ENCODE results near the gene GMNN.

Gene GMNN

DNA sequence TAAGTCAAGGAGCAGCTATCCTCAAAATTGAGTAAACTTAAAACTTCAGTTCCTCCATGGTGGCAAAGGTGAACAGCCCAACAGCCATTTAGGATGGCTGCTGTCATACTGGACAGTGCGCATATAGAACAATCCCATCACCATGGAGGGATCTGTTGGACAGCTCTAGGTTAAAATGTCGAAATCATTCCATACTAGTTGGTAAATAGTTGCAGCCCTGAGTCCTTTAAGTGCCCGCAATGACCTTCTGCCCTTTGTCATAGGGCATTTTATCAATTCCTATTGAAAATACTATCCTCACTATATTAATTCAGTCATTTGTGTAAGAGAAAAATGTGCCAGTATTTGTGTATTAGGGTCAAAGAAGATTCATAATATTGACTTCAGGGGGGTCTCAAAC is 32.8 kb downstream of the GMNN start:
- no peak for DNase-seq (ENCODE audit: low read depth in 2 of 2)

DNA sequence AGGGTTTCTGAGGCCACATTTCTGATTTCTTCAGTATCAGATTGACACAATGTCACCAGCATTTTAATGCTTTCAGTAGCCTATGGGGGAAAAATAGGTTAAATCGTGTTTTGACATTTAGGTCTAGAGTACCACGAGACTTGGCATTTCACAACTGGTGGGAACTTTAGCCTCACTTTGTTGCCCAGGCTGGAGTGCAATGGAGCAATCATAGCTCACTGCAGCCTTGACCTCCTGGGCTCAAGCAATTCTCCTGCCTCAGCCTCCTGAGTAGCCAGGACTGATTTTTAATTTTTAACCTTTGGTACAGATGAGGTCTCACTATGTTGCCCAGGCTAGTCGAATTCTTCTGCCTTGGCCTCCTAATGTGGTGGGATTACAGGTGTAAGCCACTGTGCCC is 35.0 kb downstream of the GMNN start:
- DNase-seq (ENCODE audit: low read depth in 2 of 2): no peak

GRCh38 chr6:24818346-24818745 is 43.6 kb downstream of the GMNN start:
- no peak for DNase-seq (ENCODE audit: low read depth in 2 of 2)

DNA sequence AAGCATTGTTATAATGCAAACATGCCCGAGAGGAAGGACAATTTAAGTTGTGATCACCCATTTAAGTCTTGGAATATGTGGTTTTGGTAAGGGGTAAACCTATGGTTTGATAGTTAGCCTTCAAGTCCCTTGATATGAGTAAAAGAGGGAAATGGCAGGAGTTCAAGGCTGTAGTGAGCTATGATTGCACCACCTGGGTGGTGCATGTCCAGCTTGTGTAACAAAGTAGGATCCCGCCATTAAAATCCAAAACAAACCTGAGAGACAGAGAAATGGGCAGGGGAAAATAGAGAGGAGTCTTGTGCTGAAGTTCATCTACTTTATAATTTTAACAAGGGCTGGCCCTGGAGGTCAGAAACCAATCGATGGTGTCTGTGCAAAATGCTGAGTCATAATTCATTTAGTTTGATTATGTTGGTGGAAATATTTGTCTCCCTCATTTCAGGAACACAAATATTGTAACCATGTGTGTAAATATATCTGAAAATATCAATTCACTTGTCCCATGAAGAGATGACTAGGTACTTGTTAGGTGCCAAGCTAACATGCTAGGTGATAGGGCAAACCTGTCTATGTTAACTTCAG is 47.2 kb downstream of the GMNN start:
- no peak for DNase-seq (ENCODE audit: low read depth in 2 of 2)

DNA sequence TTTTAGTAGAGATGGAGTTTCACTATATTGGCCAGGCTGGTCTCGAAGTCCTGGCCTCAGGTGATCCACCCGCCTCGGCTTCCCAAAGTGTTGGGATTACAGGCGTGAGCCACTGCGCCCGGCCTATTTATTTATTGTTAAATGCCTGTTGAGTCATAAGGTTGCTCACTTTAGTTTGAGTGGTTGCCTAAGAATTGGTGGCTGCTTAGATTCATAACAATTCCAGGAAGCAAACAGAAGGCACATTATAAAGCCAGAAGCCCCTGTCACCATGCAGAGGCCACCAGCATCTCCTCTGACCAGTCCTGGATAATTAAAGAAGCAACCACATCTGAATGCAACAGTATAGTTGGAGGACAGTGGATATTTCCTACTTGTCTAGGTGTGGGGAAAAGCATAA is 48.0 kb downstream of the GMNN start:
- no peak for DNase-seq (ENCODE audit: low read depth in 2 of 2)

GRCh38 chr6:24823185-24823584 is 48.4 kb downstream of the GMNN start:
- DNase-seq (ENCODE audit: low read depth in 2 of 2): no peak

GRCh38 chr6:24824142-24824938 is 49.6 kb downstream of the GMNN start:
- DNase-seq (ENCODE audit: low read depth in 2 of 2): no peak

DNA sequence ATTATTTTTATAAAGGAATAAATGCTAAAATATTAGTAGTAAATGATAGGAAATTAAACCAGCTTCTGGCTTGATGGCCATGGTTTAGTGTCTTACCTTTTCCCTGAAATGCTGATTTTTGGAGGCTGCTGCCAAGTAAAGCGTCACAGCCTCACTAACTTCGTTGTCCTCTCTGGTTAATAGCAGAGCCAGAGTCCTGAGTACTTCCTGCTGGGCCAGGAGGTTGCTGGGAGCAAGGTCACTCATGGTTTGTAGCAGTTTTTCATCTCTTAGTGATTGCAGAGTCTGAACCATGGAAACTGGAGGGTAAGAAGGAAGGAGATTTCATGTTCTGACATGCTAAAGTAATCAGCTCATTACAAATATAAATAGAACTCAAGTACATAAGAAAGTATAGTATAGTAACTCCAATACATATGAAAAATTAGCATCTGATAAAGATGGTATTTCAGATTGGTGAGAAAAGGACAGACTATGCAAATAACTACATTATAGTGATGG is 50.4 kb downstream of the GMNN start:
- no peak for DNase-seq (ENCODE audit: low read depth in 2 of 2)

DNA sequence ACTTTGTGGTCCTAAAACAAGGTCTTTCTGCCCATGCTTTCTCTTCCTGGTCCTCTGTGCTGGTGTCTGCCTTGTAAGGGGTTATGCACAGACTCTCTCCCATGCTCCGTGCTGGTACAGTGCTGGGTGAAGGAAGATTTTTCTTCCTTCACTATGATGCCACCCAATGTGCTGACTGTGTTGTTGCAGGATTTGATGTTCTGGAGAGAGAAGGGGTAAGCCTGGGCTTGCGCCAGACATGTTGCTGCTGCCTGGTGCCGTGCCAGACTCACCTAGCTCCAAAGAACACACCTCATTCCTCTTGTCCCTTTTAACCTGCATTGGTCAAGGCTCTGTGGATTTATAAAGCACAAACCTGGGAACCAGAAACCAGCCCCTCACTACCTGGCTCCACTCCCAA is 52.4 kb downstream of the GMNN start:
- no peak for DNase-seq (ENCODE audit: low read depth in 2 of 2)

- DNase-seq (ENCODE audit: low read depth in 2 of 2): no peak
Measured at GRCh38 chr6:24827970-24828369, 53.2 kb downstream of the GMNN start.

GRCh38 chr6:24829657-24830056 is 54.9 kb downstream of the GMNN start:
- DNase-seq (ENCODE audit: low read depth in 2 of 2): no peak

GRCh38 chr6:24831771-24832716 is 57.3 kb downstream of the GMNN start:
- no peak for DNase-seq (ENCODE audit: low read depth in 2 of 2)

DNA sequence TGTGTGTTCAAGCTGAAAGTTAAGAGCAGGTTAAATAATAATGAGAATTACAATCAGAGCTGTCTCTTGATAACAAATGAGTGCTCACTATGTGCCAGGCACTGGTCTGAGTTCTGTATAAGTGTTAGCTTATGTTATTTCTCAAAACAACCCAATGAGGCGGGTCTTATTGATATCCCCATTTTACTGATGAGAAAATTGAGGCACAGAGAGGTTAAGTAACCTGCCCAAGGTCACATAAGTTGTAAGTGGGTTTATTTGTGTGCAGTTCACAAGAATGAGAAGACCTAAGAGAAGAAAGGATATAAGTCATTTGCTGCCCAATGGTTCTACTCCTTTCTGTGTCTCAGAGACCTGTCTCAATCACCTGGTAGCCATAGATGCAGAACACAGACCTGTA is 58.1 kb downstream of the GMNN start:
- DNase-seq (ENCODE audit: low read depth in 2 of 2): no peak

DNA sequence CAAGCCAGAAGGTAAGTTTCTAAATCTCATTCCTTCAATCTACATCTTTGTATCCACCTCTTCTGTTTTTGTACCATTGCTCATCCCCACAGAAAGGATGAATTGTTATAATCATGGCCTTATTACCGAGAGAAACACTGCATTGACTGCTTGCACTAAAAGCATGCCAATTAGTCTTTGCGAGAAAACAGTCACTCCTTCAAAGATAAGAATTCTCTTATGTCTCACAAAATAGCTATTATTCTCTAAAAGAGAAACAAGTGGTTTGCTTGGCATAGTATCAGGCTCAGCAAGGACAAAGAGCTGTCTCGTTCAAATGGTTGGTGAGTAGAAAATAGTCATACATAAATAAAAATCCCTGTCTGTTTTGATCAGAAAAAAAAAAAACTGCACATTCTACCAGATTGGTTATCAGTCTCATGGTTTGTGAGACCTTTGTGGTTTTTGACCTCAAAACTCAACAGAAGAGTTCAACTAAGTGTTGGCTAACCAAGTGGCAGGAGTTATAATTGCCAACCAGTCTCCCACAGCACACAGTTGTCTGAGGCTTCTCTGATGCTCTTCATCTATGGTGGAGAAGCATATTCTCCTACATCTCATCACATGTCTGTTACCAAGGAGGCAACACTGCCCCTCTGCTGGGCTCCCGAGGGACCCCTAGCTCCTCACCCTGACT is 59.1 kb downstream of the GMNN start:
- no peak for DNase-seq (ENCODE audit: low read depth in 2 of 2)

Measured in stimulated activated CD4-positive, alpha-beta T cell treated with anti-CD3 and anti-CD28 coated beads, Interleukin-12 subunit alpha, Interleukin-12 subunit beta, amount 100 ng/mL, for 24 hours (primary cell).